RWPE2 (cell line): ENCODE results near the gene KIAA1958.

Source experiments
- ATAC-seq: fragments of 200-7000 bp; cut with Tn5 transposase; 3 replicates; pipeline ENCODE4 v1.9.1; 2021; ENCODE audit warnings: low read depth
- DNase-seq: peaks from one replicate; pipeline ENCODE4 v3.0.0-alpha.2; 2020; ENCODE audit warnings: low spot score
- H3K27ac ChIP-seq: fragments of 450-650 bp; 2 replicates; pipeline ENCODE4 v1.5.1; 2017; ENCODE audit warnings: mild to moderate bottlenecking; ENCODE audit not compliant: poor library complexity, severe bottlenecking
- H3K27me3 ChIP-seq: fragments of 250-450 bp; sonication (Bioruptor Pico); 2 replicates; pipeline ENCODE4 v1.5.1; 2021; ENCODE audit warnings: mild to moderate bottlenecking, moderate library complexity; ENCODE audit not compliant: insufficient read depth, poor library complexity, severe bottlenecking
- H3K36me3 ChIP-seq: fragments of 250-450 bp; sonication (Bioruptor Pico); 2 replicates; pipeline ENCODE4 v1.5.1; 2020; ENCODE audit warnings: low read depth, mild to moderate bottlenecking, moderate library complexity
- H3K4me1 ChIP-seq: fragments of 250-450 bp; sonication (Bioruptor Pico); 2 replicates; pipeline ENCODE4 v1.5.1; 2021; ENCODE audit warnings: mild to moderate bottlenecking, moderate library complexity; ENCODE audit not compliant: insufficient read depth, poor library complexity, severe bottlenecking
- H3K4me3 ChIP-seq: fragments of 250-450 bp; sonication (Bioruptor Pico); 2 replicates; pipeline ENCODE4 v1.5.1; 2021; ENCODE audit warnings: mild to moderate bottlenecking, moderate library complexity; ENCODE audit not compliant: severe bottlenecking
- H3K9me3 ChIP-seq: fragments of 250-450 bp; sonication (Bioruptor Pico); 2 replicates; pipeline ENCODE4 v1.5.1; 2021; ENCODE audit warnings: mild to moderate bottlenecking, moderate library complexity; ENCODE audit not compliant: severe bottlenecking
- CTCF ChIP-seq: fragments of 450-650 bp; IDR thresholded peaks from one replicate; pipeline ENCODE4 v1.5.1; 2017; ENCODE audit warnings: mild to moderate bottlenecking, moderate library complexity; ENCODE audit not compliant: poor library complexity, severe bottlenecking

KIAA1958 gene

GRCh38 chr9:112705768-112706427 lies 219.3 kb downstream of the KIAA1958 start:
- no peak overlapping the region for H3K27ac ChIP-seq
- no peak overlapping the region for H3K4me3 ChIP-seq
- peaks cover 10% of the 10 kb centered on the region for H3K36me3 ChIP-seq
- peak; percentile 53 for TF ChIP-seq CTCF
- H3K4me1 ChIP-seq: no peaks in the 10 kb centered on the region
- H3K9me3 ChIP-seq: no peaks in the 10 kb centered on the region
- ATAC-seq (0 out of 3 replicates have a peak, but pooled peaks have one; percentile 53), DNase-seq (no peak)
- H3K27me3 ChIP-seq: no peaks in the 10 kb centered on the region

DNA sequence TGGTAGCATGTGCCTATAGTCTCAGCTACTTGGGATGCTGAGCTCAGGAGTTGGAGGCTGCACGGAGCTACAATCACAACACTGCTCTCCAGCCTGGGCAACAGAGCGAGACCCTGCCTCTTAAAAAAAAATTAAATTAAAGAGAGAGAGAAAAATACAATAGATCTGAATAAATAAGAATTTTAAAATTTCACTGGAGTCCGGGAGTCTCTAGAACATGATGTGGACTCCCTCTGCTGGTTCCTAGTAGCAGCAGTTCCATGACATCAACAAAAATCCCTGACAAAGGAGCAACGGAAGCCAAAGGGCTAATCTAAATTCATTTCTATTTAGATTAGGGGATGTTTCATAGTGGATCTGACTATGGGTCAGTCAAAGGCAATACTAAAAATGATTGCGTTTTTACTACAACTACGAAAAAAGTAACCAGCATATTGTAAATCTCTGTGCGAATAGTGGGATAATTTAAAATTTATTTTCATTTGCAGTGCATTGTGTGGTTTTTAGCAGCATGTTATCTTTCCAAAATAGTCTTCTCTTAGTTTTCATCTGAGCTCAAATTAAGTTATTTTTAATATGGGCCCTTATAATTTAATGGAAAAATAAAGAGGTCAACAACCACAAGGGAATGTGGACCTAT lies 224.5 kb downstream of the KIAA1958 start:
- no peak overlapping the region for H3K27ac ChIP-seq
- H3K9me3 ChIP-seq: peaks cover 3% of the 10 kb centered on the region
- TF ChIP-seq CTCF: peak; percentile 51
- H3K27me3 ChIP-seq: no peaks in the 10 kb centered on the region
- H3K4me3 ChIP-seq: no peak overlapping the region
- H3K4me1 ChIP-seq: no peaks in the 10 kb centered on the region
- DNase-seq (no peak), ATAC-seq (no peak)
- H3K36me3 ChIP-seq: peaks cover 31% of the 10 kb centered on the region

GRCh38 chr9:112712678-112713077 lies 226.1 kb downstream of the KIAA1958 start:
- Histone ChIP-seq H3K27me3 (no peaks in the 10 kb centered on the region), H3K4me3 (no peak overlapping the region), H3K27ac (no peak overlapping the region), H3K9me3 (peaks cover 3% of the 10 kb centered on the region), H3K4me1 (no peaks in the 10 kb centered on the region), H3K36me3 (peaks cover 34% of the 10 kb centered on the region)
- no peak for DNase-seq
- TF ChIP-seq CTCF: no peak
- ATAC-seq: no peak

DNA sequence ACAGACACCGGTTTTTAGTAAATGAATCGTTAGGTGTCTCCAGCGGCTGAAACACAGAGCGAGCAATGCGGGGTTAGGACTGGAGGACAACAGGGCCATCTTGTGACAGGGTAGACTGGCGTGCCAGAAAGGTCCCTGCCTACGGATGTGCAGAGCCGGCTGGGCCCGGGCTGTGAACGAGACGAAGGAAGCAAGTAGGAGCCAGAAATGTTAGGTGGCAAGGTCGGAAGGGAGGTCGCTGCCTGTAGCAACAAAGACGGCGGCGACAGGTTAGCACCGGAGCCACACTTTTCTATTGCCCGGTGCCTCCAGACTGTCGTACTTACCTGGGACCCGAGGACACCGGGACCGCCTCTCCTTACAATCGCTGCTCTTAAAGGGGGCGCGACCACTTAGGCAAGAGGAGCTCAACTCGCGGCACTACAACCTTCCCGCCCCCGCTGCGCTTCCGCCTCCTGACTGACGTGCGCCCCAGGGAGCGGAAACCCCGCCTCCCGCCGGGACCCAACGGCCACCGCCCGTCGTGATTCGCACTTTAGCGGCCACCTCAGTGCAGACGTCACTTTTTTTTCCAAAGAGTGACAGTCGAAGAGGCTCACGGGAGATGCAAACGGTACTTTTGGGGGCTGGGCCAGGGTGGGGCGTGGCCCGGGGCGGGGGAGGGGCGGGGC lies 231.2 kb downstream of the KIAA1958 start, which contains the start of gene INIP:
INIP (minus strand) TSS at position 457 of the 671 bp plus-strand sequence. CDS start 1,632 bp downstream, outside the sequence.
- peak within 1 kb of the TSS; percentile 82 for H3K4me3 ChIP-seq
- DNase-seq: peak; percentile 95
- peak; percentile 34 for TF ChIP-seq CTCF
- no peaks in the 10 kb centered on the region for H3K4me1 ChIP-seq
- peaks cover 3% of the 10 kb centered on the region for H3K9me3 ChIP-seq
- H3K27me3 ChIP-seq: no peaks in the 10 kb centered on the region
- H3K36me3 ChIP-seq: peaks cover 18% of the 10 kb centered on the region
- peak; percentile 92 for ATAC-seq
- peak within 1 kb of the TSS; percentile 60 for H3K27ac ChIP-seq
